Measurements from ENCODE around the gene SEC14L6.

DNA sequence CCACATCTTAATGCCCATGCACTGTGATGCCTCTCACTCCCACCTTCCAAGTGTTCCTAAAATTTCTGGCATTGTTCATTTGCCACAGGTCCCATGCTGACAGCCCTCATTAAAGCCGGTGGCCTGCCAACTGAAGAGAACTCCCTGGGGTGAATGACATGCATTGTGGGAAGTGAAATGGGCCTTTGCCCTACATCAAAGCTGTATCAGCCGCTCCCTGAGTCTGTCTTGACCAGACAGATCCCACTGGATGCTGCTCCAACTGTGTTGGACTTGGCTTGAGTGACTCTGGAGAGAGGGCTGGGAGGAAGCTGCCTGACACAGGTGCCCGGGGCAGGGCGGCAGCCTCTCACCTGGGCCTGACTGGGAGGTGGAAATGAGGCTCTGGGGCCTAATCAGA is 32.3 kb downstream of the SEC14L6 start:
- no peak for TF ChIP-seq POLR2A (IDR thresholded peaks at IDR 0.05; ENCODE audit: low read depth, low read length)
- TF ChIP-seq POLR2AphosphoS5 (IDR thresholded peaks at IDR 0.05; ENCODE audit: low read depth, low read length): no peak
- TF ChIP-seq SPI1 (IDR thresholded peaks at IDR 0.05; ENCODE audit: low read depth, low read length): no peak
- TF ChIP-seq TAF1 (IDR thresholded peaks at IDR 0.05; ENCODE audit: low read depth, low read length): no peak
- no peak for TF ChIP-seq PAX5 (IDR thresholded peaks at IDR 0.05; ENCODE audit: insufficient read depth, low read length, severe bottlenecking)
